K562 (cell line): Measurements from ENCODE around the gene WWP2. TPM values are rescaled to one million over a fixed set of nuclear protein-coding genes. Genes with fewer than 3 reads are reported as not detected.

Experiments used
- ASH1L ChIP-seq: fragments of 450-650 bp; IDR thresholded peaks from 2 replicates; pipeline ENCODE4 v1.6.1; 2018; ENCODE audit warnings: borderline replicate concordance, mild to moderate bottlenecking, low read depth; ENCODE audit not compliant: partially characterized antibody
- CHD4 ChIP-seq: fragments of 200-600 bp; sonication (generic); IDR thresholded peaks from 3 replicates; pipeline ENCODE4 v1.6.1; 2012; ENCODE audit warnings: low read depth, mild to moderate bottlenecking, mixed read lengths, low read length, inconsistent platforms; ENCODE audit not compliant: insufficient read depth, insufficient replicate concordance, poor library complexity, severe bottlenecking
- DPF2 ChIP-seq: fragments of 450-650 bp; IDR thresholded peaks from 2 replicates; pipeline ENCODE4 v1.6.1; 2016
- EP300 ChIP-seq: IDR thresholded peaks from 2 replicates; pipeline ENCODE4 v1.6.1; 2012; ENCODE audit warnings: low read length, improper control_type of control experiment
- HMG20A ChIP-seq: fragments of 450-650 bp; formaldehyde crosslinking; conservative IDR thresholded peaks from 2 replicates; pipeline ENCODE4 v1.4.0; 2020; ENCODE audit warnings: mild to moderate bottlenecking, mixed read lengths
- MTA3 ChIP-seq: fragments of 450-650 bp; formaldehyde crosslinking; IDR thresholded peaks from 2 replicates; pipeline ENCODE4 v1.6.1; 2017; ENCODE audit warnings: mild to moderate bottlenecking, borderline replicate concordance
- MTF1 ChIP-seq: fragments of 250-450 bp; sonication (Bioruptor Pico); IDR thresholded peaks from 2 replicates; pipeline ENCODE4 v1.9.0; 2021; ENCODE audit warnings: moderate library complexity, mild to moderate bottlenecking, inconsistent platforms, borderline replicate concordance
- NFATC3 ChIP-seq: fragments of 450-650 bp; IDR thresholded peaks from 2 replicates; pipeline ENCODE4 v1.6.1; 2017; ENCODE audit warnings: mild to moderate bottlenecking
- ZKSCAN1 ChIP-seq: fragments of 150-350 bp; IDR thresholded peaks from 2 replicates; pipeline ENCODE4 v1.6.1; 2016; ENCODE audit warnings: low read depth, low read length
- ZNF561 ChIP-seq: fragments of 450-650 bp; formaldehyde crosslinking; conservative IDR thresholded peaks from 2 replicates; pipeline ENCODE4 v1.4.0; 2020; ENCODE audit warnings: mild to moderate bottlenecking, moderate library complexity
- polyA plus RNA-seq, 8 experiments: library from polyadenylated mRNA; depleted of rRNA in 4 of 8; stranded (reverse) in 5 of 8; unstranded in 3 of 8; fragments of >200 nt; fragmentation: Nextera tagmentation in 2 of 8; fragmentation: Illumina TruSeq in 1 of 8; extraction: Ambion mirVana in 2 of 8; extraction: Trizol in 1 of 8; gene quantifications; 2 replicates each; pipeline versions ENCODE4 v1.2.1 to v1.2.3, GENCODE V29; 2011 to 2014; ENCODE audit warnings: inconsistent platforms in 1 of 8, missing spikeins in 1 of 8
- total RNA-seq, 7 experiments: library from RNA; depleted of rRNA in 6 of 7; stranded (reverse); fragments of >200 nt in 6 of 7; fragmentation: Illumina TruSeq in 2 of 7; extraction: Trizol in 2 of 7; gene quantifications; 2 replicates each; pipeline versions ENCODE4 v1.2.1 to v1.2.3, GENCODE V29; 2011 to 2021; ENCODE audit warnings: low replicate concordance in 1 of 7
- TF ChIP-seq, protein P1 (sequence below): sonication (generic); IDR thresholded peaks from 2 replicates; pipeline ENCODE4 v1.6.1; 2016
- TF ChIP-seq, protein P2 (sequence below): fragments of 250-450 bp; sonication (Bioruptor Pico); IDR thresholded peaks from 2 replicates; pipeline ENCODE4 v1.4.0; 2020
- TF ChIP-seq, protein P3 (sequence below): fragments of 450-650 bp; IDR thresholded peaks from 2 replicates; pipeline ENCODE4 v1.7.1; 2018; ENCODE audit warnings: mild to moderate bottlenecking, low read depth; ENCODE audit not compliant: partially characterized antibody
- TF ChIP-seq, protein P4 (sequence below): fragments of 250-450 bp; sonication (Bioruptor Pico); IDR thresholded peaks from 2 replicates; pipeline ENCODE4 v1.5.0; 2021

The WWP2 gene
- total and polyA plus RNA-seq, 9 of the 15 experiments (the other 6 are each of a cell fraction or from before 2014, with no cell fraction given), result 1.9 to 34.4 (median 14.6) TPM

DNA sequence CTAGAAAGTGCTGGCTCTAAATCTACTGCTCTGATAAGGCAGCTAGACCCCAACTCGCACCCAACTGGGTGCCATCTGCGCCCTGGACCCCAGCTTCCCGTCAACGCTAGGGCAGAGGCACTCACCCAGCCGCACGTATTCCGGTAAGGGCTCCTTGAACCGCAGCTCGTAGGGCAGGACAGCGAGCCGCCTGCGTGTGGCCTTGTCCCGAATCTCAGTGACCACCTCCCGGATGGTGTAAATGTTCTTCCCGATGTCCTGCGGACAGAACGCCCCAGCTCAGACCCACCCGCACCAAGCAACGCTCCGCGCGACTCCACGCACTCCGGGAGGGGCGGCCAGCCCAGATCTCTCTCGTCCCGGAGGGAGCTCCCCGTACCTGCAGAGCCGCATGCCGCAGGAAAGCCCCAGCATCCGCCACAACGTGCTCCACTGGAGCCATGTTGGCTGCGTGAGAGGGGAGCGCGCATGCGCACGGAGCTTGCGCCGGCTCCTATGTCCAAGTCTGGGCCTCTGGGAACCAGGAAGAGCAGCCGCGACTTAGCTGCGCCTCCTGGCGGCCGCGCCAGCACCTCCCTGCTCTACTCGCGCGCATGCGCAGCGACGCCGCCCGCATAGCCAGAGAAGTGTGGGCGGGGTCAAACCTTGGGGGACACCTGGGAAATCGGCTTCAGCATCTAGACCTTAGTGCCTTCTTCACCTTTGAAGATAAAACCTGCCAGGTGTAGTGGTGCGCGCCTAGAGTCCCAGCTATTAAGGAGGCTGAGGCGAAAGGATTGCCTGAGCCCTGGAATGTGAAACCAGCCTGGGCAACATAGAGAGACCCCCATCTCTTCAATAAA lies 7.4 kb upstream of the WWP2 start, which contains the start of gene NOB1 (continued):
- 0 out of 2 replicates have a peak, but pooled peaks have one; percentile 9 for TF ChIP-seq DPF2
- TF ChIP-seq MTF1 (CRISPR knock-in tag), result no peak
- TF ChIP-seq HMG20A (CRISPR knock-in tag), result no peak
- TF ChIP-seq ASH1L, result no peak
- TF ChIP-seq, protein P1, sequence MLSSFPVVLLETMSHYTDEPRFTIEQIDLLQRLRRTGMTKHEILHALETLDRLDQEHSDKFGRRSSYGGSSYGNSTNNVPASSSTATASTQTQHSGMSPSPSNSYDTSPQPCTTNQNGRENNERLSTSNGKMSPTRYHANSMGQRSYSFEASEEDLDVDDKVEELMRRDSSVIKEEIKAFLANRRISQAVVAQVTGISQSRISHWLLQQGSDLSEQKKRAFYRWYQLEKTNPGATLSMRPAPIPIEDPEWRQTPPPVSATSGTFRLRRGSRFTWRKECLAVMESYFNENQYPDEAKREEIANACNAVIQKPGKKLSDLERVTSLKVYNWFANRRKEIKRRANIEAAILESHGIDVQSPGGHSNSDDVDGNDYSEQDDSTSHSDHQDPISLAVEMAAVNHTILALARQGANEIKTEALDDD, result no peak; the same call in 1 of the 2 replicates
- TF ChIP-seq ZKSCAN1, result peak; percentile 70; the same call in 1 of the 2 replicates
- TF ChIP-seq, protein P2, sequence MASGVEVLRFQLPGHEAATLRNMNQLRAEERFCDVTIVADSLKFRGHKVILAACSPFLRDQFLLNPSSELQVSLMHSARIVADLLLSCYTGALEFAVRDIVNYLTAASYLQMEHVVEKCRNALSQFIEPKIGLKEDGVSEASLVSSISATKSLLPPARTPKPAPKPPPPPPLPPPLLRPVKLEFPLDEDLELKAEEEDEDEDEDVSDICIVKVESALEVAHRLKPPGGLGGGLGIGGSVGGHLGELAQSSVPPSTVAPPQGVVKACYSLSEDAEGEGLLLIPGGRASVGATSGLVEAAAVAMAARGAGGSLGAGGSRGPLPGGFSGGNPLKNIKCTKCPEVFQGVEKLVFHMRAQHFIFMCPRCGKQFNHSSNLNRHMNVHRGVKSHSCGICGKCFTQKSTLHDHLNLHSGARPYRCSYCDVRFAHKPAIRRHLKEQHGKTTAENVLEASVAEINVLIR (CRISPR knock-in tag), result no peak
- no peak for TF ChIP-seq NFATC3
- TF ChIP-seq CHD4, result no peak
- TF ChIP-seq, protein P3, sequence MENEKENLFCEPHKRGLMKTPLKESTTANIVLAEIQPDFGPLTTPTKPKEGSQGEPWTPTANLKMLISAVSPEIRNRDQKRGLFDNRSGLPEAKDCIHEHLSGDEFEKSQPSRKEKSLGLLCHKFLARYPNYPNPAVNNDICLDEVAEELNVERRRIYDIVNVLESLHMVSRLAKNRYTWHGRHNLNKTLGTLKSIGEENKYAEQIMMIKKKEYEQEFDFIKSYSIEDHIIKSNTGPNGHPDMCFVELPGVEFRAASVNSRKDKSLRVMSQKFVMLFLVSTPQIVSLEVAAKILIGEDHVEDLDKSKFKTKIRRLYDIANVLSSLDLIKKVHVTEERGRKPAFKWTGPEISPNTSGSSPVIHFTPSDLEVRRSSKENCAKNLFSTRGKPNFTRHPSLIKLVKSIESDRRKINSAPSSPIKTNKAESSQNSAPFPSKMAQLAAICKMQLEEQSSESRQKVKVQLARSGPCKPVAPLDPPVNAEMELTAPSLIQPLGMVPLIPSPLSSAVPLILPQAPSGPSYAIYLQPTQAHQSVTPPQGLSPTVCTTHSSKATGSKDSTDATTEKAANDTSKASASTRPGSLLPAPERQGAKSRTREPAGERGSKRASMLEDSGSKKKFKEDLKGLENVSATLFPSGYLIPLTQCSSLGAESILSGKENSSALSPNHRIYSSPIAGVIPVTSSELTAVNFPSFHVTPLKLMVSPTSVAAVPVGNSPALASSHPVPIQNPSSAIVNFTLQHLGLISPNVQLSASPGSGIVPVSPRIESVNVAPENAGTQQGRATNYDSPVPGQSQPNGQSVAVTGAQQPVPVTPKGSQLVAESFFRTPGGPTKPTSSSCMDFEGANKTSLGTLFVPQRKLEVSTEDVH, result no peak
- no peak for TF ChIP-seq ZNF561 (CRISPR knock-in tag)
- peak; percentile 89; the same call in 1 of the 2 replicates for TF ChIP-seq MTA3
- TF ChIP-seq, protein P4, sequence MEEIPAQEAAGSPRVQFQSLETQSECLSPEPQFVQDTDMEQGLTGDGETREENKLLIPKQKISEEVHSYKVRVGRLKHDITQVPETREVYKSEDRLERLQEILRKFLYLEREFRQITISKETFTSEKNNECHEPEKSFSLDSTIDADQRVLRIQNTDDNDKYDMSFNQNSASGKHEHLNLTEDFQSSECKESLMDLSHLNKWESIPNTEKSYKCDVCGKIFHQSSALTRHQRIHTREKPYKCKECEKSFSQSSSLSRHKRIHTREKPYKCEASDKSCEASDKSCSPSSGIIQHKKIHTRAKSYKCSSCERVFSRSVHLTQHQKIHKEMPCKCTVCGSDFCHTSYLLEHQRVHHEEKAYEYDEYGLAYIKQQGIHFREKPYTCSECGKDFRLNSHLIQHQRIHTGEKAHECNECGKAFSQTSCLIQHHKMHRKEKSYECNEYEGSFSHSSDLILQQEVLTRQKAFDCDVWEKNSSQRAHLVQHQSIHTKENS, result no peak
- no peak for TF ChIP-seq EP300
